ENCODE data around the gene FAM168B. TPM values are rescaled to one million over a fixed set of nuclear protein-coding genes. Genes with fewer than 3 reads are reported as not detected.

The FAM168B gene
- total and polyA plus RNA-seq, 2 of the 13 experiments (the other 11 are each of a cell fraction or from before 2014, with no cell fraction given), result 64.5 to 113 TPM

- peak; percentile 17; the same call in 1 of the 2 replicates for TF ChIP-seq HMG20A (CRISPR knock-in tag; IDR thresholded peaks at IDR 0.05; ENCODE audit: borderline replicate concordance)
- TF ChIP-seq FOXP4 (CRISPR knock-in tag; IDR thresholded peaks at IDR 0.05), result peak; percentile 56; the same call in 1 of the 2 replicates
- peak; percentile 71 for TF ChIP-seq BHLHE40 (IDR thresholded peaks at IDR 0.05; ENCODE audit: low read length)
- no peak for TF ChIP-seq TEAD3 (CRISPR knock-in tag; optimal IDR thresholded peaks at IDR 0.05; ENCODE audit: borderline replicate concordance)
- peak; percentile 44 for TF ChIP-seq FOSL2 (CRISPR knock-in tag; IDR thresholded peaks at IDR 0.05)
- TF ChIP-seq PAF1 (CRISPR knock-in tag; IDR thresholded peaks at IDR 0.05), result 0 out of 2 replicates have a peak, but pooled peaks have one; percentile 46
- peak; percentile 69 for TF ChIP-seq KDM5A (IDR thresholded peaks at IDR 0.05; ENCODE audit: borderline replicate concordance, low read length)
- TF ChIP-seq SOX6 (IDR thresholded peaks at IDR 0.05), result no peak
- peak; percentile 61 for TF ChIP-seq SOX6 (CRISPR knock-in tag; IDR thresholded peaks at IDR 0.05)
- TF ChIP-seq EP300 (IDR thresholded peaks at IDR 0.05; ENCODE audit: low read depth in 2 of 2, low read length in 2 of 2), result 0 out of 4 replicates have a peak, but pooled peaks have one; percentile 9 to 25
- TF ChIP-seq EP300 (CRISPR knock-in tag; IDR thresholded peaks at IDR 0.05; ENCODE audit: borderline replicate concordance), result 0 out of 2 replicates have a peak, but pooled peaks have one; percentile 20
- TF ChIP-seq TOPORS (CRISPR knock-in tag; IDR thresholded peaks at IDR 0.05), result no peak
- TF ChIP-seq MYPOP (CRISPR knock-in tag; IDR thresholded peaks at IDR 0.05), result peak; percentile 56; the same call in 1 of the 2 replicates
- TF ChIP-seq FOXC1 (CRISPR knock-in tag; IDR thresholded peaks at IDR 0.05; ENCODE audit: borderline replicate concordance), result peak; percentile 40; the same call in 1 of the 2 replicates
- TF ChIP-seq SAP130 (CRISPR knock-in tag; IDR thresholded peaks at IDR 0.05; ENCODE audit: low read depth), result peak; percentile 89
- peak; percentile 26; the same call in 1 of the 2 replicates for TF ChIP-seq SOX5 (CRISPR knock-in tag; IDR thresholded peaks at IDR 0.05; ENCODE audit: borderline replicate concordance)
- no peak for TF ChIP-seq ZNF569 (CRISPR knock-in tag; IDR thresholded peaks at IDR 0.05; ENCODE audit: borderline replicate concordance)
- TF ChIP-seq CREB1 (IDR thresholded peaks at IDR 0.05), result no peak
- peak; percentile 70 for TF ChIP-seq CREB1 (CRISPR knock-in tag; IDR thresholded peaks at IDR 0.05)
- peak; percentile 41; the same call in 1 of the 2 replicates for TF ChIP-seq MIXL1 (CRISPR knock-in tag; IDR thresholded peaks at IDR 0.05)
- TF ChIP-seq ZNF580 (CRISPR knock-in tag; IDR thresholded peaks at IDR 0.05; ENCODE audit: borderline replicate concordance, low read depth), result 0 out of 2 replicates have a peak, but pooled peaks have one; percentile 51
- TF ChIP-seq NR2C2 (CRISPR knock-in tag; IDR thresholded peaks at IDR 0.05; ENCODE audit: borderline replicate concordance), result peak; percentile 55
- TF ChIP-seq ZNF816 (CRISPR knock-in tag; IDR thresholded peaks at IDR 0.05; ENCODE audit: borderline replicate concordance), result peak; percentile 79; the same call in 1 of the 2 replicates
- 0 out of 2 replicates have a peak, but pooled peaks have one; percentile 64 for TF ChIP-seq CENPBD1 (CRISPR knock-in tag; IDR thresholded peaks at IDR 0.05; ENCODE audit: borderline replicate concordance, low read depth)
- TF ChIP-seq CCDC6 (CRISPR knock-in tag; IDR thresholded peaks at IDR 0.05), result peak; percentile 67
- TF ChIP-seq ASH2L (IDR thresholded peaks at IDR 0.05; ENCODE audit: insufficient read length, low read depth, low read length), result peak; percentile 49
- peak; percentile 52; the same call in 1 of the 2 replicates for TF ChIP-seq HDAC1 (CRISPR knock-in tag; IDR thresholded peaks at IDR 0.05)
- TF ChIP-seq ATRX (CRISPR knock-in tag; IDR thresholded peaks at IDR 0.05; ENCODE audit: borderline replicate concordance), result peak; percentile 58; the same call in 1 of the 2 replicates
Measured at GRCh38 chr2:131105950-131106801, 12.9 kb upstream of the FAM168B start (continued).

Data from HepG2 (cell line).